Measurements from ENCODE around the gene NAA15. TPM values are rescaled to one million over a fixed set of nuclear protein-coding genes. Genes with fewer than 3 reads are reported as not detected.

Gene NAA15
- total RNA-seq, 1 donor from 2014 or later, result 31.2 TPM

DNA sequence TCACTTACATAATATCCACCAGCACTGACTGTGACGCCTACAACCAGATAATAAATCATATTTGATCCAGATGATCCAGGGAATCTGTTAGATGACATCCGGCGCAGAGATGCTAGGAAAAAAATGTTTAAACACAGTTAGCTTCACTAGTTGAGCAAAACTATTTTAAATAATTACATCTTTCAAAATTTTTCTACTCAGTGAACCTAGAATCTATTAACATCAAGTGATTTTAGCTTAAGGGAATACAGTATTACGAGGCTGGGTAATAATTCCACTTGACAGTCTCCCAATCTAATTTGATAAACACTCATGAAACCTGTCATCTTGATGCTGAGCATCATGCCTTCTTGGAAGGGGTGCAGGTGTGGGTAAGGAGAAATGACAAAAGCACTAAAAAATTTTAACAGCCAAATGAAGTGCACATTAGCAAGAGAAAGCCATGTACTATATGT, 26.0 kb upstream of the NAA15 start:
- no peaks in the 10 kb centered on the region for H3K36me3 ChIP-seq
- no peak overlapping the region for H3K27ac ChIP-seq
- TF ChIP-seq, protein P1, sequence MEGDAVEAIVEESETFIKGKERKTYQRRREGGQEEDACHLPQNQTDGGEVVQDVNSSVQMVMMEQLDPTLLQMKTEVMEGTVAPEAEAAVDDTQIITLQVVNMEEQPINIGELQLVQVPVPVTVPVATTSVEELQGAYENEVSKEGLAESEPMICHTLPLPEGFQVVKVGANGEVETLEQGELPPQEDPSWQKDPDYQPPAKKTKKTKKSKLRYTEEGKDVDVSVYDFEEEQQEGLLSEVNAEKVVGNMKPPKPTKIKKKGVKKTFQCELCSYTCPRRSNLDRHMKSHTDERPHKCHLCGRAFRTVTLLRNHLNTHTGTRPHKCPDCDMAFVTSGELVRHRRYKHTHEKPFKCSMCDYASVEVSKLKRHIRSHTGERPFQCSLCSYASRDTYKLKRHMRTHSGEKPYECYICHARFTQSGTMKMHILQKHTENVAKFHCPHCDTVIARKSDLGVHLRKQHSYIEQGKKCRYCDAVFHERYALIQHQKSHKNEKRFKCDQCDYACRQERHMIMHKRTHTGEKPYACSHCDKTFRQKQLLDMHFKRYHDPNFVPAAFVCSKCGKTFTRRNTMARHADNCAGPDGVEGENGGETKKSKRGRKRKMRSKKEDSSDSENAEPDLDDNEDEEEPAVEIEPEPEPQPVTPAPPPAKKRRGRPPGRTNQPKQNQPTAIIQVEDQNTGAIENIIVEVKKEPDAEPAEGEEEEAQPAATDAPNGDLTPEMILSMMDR (IDR thresholded peaks at IDR 0.05), result no peak
- H3K4me3 ChIP-seq, result no peak overlapping the region
- ATAC-seq (no peak), DNase-seq (no peak)
- H3K9me3 ChIP-seq, result no peaks in the 10 kb centered on the region
- intact Hi-C loops (cut with DNase I), result no loop called here
- peaks cover 15% of the 10 kb centered on the region for H3K4me1 ChIP-seq
- peaks cover 41% of the 10 kb centered on the region for H3K27me3 ChIP-seq (ENCODE audit: low read depth)

DNA sequence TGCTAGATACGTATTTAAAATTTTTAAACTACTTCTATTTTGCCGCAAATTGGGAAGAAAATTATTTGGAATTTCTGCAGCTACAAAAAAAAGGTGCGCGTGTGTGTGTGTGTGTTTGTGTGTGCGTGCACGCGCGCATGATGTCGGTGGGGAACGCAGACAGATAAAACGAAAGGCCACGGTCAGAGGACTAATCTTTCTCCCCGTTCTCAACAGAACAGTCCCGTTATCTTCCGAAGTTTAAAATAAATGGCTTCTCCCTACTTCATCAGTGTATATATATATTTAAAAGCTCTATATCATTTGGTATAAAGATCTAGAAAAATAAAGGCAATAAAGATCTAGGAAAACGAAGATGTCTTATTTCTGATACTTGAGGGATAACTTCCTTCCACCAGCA, 22.8 kb upstream of the NAA15 start:
- Histone ChIP-seq H3K4me1 (peaks cover 15% of the 10 kb centered on the region), H3K36me3 (no peaks in the 10 kb centered on the region), H3K4me3 (no peak overlapping the region), H3K27ac (no peak overlapping the region), H3K27me3 (ENCODE audit: low read depth) (peaks cover 43% of the 10 kb centered on the region), H3K9me3 (no peaks in the 10 kb centered on the region)
- no peak for ATAC-seq
- intact Hi-C loops (cut with DNase I), result no loop called here
- TF ChIP-seq, protein P1 (IDR thresholded peaks at IDR 0.05), result no peak
- no peak for DNase-seq

DNA sequence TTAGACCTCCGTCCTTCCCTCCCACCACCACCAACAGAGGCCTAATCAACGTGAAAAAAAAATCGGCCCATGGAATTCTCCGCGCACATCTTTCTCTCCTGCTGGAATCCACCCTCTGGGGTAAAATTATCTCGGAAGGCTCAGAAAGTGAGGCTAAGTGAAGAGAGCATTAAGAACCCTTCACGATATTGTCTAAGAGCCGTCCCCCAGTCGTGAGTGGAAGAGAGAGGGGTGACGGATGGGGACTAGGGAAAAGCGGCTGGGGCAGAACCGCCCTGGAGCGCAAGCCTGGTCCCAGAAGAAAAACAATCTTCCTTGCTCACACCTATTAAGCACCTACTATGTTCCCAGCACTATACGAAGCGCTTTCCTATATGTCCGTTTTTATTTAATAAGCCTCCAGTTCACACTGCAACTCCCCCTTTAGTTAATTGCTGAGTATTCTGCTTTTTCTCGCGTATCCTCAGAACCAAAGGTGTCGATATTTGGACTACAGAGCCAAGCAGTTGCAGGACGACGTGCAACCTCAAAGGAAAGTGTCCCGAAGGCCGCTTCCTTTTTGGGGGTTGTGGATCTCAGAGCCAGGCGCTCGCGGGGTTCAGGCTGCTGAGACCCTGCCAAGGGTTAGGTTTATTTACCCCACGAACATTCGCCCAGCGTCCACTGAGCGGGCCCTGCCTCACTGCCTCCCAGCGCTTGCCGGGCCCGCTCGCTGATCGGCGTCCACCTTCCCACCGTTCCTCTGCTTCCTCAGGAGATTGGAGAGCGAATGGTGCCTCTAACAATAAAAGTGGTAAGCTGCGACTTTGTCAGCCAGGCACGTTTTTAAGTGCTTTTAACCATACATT, 22.2 kb upstream of the NAA15 start:
- DNase-seq, result no peak
- peak overlapping the region; percentile 43 for H3K4me3 ChIP-seq
- H3K9me3 ChIP-seq, result no peaks in the 10 kb centered on the region
- peak; percentile 39 to 70 for ATAC-seq
- TF ChIP-seq, protein P1 (IDR thresholded peaks at IDR 0.05), result no peak
- intact Hi-C loops (cut with DNase I), result no loop called here
- no peak overlapping the region for H3K27ac ChIP-seq
- H3K4me1 ChIP-seq, result peaks cover 15% of the 10 kb centered on the region
- H3K36me3 ChIP-seq, result no peaks in the 10 kb centered on the region
- peaks cover 43% of the 10 kb centered on the region for H3K27me3 ChIP-seq (ENCODE audit: low read depth)

DNA sequence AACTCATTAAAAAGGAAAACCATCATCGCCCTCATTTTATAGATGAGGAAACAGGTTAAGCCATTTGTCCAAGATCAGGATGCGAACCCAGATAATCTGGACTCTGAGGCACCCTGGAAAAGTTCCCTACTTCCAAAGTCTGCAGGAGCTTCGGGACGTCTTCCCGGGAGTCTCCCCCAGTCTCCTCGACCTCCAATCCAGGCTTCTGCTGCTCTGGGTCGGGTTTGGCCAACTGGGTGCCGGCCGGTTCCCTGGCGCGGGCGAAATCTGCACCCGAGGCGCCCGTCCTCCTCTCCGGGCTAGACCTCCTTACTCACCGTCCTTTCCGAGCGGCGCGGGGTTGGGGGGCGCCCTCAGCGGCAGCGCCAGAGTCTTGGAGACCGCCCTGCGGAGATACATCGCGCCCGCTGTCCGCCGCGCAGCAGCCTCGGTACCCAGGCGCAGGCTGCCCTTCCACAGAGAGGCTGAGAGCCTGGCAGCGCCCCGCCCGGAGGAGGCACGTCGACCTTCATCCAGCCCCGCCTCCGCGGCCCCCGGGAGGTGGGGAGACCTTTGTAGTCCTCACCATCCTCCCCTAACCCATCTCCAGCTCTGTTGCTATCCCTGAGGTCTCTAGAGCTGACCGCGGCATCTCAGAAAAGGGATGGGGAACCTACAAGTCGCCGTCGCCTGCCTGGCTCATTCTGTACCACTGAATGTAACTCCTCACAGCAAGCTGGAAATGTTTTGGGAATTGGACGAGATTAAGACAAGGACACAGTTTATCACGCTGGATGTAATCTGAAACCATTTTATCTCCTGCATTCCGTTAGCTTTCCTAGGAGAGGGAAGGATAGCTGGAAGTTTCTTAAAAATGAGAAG, 21.3 kb upstream of the NAA15 start, which contains the start of gene MGARP:
MGARP (minus strand) TSS at position 466 of the 861 bp plus-strand sequence; CDS start at position 399, 67 bp downstream.
- TF ChIP-seq, protein P1 (IDR thresholded peaks at IDR 0.05), result no peak
- Histone ChIP-seq H3K4me1 (peaks cover 15% of the 10 kb centered on the region), H3K27ac (no peak within 1 kb of the TSS), H3K9me3 (no peaks in the 10 kb centered on the region), H3K36me3 (no peaks in the 10 kb centered on the region), H3K4me3 (peak within 1 kb of the TSS; percentile 43), H3K27me3 (ENCODE audit: low read depth) (peaks cover 43% of the 10 kb centered on the region)
- DNase-seq (peak; percentile 49), ATAC-seq (peak; percentile 58 to 78)
- intact Hi-C loops (cut with DNase I), result no loop called here

DNA sequence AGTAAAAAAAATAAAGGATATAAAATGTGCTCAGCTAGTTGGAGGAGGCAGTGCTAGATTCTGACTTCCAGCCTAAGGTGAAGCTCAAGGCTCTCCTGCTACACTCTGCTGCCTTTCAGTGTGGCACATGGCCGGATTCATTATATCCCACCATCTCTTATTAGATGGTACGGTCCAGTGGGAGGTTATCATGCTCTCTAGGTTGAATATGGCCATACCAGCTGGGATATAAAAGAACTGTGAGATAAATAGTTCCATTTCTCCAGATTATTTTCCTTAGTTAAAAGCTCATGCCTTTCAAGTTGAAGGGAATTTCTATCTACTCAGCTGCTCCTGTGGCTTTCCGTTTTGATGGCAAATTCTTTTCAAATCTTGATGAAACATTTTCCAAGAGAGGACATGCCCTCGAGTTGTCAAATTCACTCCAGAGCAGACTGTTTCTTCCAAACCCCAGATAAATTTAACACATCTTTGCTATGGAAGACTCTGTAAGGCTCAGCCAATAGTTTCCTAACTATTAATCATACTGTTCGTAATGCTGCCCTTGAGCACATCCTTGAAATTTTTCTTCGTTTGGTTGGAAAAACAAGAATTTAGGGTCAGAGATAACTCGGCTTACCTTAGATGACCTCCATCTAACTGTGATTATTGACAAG, 19.1 kb upstream of the NAA15 start:
- Histone ChIP-seq H3K27me3 (ENCODE audit: low read depth) (peaks cover 29% of the 10 kb centered on the region), H3K9me3 (no peaks in the 10 kb centered on the region), H3K4me3 (no peak overlapping the region), H3K36me3 (no peaks in the 10 kb centered on the region), H3K4me1 (peaks cover 15% of the 10 kb centered on the region), H3K27ac (no peak overlapping the region)
- TF ChIP-seq, protein P1 (IDR thresholded peaks at IDR 0.05), result no peak
- intact Hi-C loops (cut with DNase I), result no loop called here
- ATAC-seq (no peak), DNase-seq (no peak)

All from lower lobe of right lung (tissue), 2 donors.